ENCODE data around the gene SUSD1.
A peak's percentile ranks its signal among the peaks of the same experiment; 100 is the strongest.
"Not testable (repeated sequence)": the region's sequence is repeated elsewhere in the genome, so short reads cannot be mapped to it uniquely, and the experiment has no call there.

SUSD1 gene

DNA sequence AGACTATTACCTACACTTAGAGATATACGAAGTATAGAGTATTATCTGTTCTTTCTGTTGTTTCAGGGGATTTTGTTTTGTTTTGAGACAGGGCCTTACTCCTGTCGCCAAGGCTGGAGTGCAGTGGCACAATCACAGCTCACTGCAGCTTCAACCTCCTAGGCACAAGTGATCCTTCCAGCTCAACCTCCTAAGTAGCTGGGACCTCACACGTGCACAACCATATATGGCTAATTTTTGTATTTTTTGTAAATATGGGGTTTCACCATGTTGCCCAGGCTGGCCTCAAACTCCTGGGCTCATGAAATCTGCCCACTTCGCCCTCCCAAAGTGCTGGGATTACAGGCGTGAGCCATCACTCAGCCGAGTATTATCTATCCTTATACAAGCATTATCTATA, 45.9 kb downstream of the SUSD1 start:
- no peak for DNase-seq (ENCODE audit: low read depth)

DNA sequence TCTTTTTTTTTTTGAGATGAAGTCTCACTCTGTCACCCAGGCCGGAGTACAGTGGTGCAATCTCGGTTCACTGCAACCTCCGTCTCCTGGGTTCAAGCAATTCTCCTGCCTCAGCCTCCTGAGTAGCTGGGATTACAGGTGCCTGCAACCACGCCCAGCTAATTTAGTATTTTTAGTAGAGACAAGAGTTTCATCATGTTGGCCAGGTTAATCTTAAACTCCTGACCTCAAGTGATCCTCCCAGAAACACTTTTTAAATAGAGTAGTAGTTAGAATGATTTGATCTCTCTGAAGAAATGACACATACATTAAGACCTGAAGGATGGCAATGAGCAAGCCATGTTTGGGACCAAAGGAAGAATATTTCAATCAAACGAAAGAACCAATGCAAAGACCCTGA, 46.7 kb downstream of the SUSD1 start:
- DNase-seq (ENCODE audit: low read depth), result not testable (repeated sequence)

DNA sequence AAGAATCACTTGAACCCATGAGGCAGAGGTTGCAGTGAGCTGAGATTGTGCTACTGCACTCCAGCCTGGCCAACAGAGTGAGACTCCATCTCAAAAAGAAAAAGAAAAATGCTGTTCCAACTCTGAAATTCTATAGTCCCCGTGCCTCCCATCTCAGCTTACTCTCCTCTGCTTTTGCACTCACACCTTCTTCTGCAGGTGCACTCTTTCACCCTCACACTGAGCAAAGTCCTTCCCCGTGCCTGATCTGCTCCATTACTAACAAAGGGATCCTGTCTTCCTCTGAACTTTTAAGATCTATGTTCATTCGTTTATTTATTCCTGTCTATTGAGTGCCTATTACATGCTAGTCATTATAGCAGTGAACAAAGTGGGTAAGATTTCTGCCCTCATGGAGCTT, 47.8 kb downstream of the SUSD1 start:
- DNase-seq (ENCODE audit: low read depth), result no peak

DNA sequence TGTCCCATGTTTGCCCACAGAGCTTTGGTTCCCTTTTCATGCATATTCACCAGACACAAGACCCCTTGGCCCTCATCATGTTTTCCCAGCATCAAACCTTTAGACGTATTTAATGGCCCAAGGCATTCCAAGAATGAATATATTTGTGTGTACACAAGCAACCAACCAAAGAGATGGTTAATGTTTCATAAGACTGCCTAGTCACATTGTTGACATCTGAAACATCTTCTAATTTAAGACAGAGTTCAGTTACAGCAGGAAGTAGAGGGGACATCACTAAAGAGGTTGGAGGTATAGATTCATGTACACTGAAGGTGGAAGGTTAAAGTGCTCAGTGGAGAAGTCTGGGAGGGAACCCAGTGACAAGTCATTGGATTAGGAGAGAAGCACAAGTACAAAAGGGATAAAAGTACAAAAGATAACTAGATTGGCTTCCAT, 49.1 kb downstream of the SUSD1 start:
- DNase-seq (ENCODE audit: low read depth), result no peak

DNA sequence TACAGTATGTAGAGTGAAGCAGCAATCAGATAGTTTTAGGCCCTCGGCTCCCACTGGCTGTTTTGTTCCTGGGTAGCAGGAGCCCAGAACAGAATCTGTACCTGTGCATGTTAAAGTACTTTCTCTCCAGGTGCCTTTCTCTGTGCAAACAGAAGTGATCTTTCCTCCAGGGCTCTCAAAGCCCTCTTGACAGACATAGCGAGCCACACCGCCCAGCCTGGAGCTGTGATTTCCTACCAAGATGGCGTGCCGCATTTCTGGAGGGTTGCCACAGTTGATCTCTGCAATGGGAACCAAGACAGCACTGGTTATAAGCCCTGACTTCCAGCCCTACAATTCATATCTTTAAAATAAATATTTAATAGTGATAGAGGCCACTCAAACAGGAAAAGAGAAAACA, 50.9 kb downstream of the SUSD1 start:
- no peak for DNase-seq (ENCODE audit: low read depth)

DNA sequence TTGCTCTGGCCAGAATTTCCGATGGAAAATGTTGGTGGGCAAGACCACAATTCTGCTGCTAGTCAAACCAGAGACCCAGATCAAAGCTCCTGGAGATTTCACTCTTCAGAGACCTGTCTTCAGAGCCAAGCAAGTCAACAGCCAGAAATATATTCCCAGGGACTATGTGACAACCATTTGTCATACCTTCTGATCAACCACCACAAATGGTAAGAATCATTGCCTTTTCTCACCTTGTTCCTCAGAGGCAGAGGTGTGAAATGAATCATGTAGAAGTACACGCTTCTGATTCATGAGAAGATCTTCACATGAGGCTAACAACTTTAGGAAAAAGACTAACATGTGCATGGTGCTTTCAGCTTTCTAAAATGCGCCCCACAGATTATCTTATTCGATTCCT, 53.5 kb downstream of the SUSD1 start:
- no peak for DNase-seq (ENCODE audit: low read depth)

DNA sequence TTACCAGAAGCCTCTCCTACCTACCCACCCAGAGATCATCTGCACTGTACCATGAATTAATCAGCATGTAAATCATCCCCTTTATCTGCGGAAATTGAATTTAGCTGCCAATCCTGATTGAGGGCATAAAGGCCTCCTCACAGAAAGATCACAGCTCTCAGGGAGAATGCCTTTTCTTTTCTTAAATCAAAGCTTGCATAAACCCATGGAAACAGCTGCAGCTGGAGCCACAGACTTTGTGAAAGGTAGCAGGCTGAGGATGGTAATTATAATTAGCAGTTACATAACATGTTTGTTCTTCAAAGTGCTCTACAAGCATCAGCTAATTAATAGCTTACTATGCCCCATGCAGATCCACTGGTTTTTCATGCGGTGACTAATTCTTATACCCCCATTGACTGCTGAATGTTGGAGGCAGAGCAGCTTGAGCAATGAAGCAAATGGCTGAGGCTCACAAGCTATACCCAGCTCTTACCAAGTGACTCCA, 54.6 kb downstream of the SUSD1 start:
- no peak for DNase-seq (ENCODE audit: low read depth)

DNA sequence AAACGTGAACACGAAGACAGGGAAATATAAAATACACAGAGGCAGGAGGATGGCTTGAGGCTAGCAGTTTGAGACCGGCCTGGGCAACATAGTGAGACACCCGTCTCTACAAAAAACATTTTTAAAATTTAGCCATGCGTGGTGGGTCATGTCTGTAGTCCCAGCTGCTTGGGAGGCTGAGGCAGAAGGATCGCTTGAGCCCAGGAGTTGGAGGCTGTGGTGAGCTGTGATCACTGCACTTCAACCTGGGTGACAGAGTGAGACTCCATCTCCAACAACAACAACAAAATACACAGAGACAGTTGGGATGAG, 55.1 kb downstream of the SUSD1 start:
- DNase-seq (ENCODE audit: low read depth), result no peak

DNA sequence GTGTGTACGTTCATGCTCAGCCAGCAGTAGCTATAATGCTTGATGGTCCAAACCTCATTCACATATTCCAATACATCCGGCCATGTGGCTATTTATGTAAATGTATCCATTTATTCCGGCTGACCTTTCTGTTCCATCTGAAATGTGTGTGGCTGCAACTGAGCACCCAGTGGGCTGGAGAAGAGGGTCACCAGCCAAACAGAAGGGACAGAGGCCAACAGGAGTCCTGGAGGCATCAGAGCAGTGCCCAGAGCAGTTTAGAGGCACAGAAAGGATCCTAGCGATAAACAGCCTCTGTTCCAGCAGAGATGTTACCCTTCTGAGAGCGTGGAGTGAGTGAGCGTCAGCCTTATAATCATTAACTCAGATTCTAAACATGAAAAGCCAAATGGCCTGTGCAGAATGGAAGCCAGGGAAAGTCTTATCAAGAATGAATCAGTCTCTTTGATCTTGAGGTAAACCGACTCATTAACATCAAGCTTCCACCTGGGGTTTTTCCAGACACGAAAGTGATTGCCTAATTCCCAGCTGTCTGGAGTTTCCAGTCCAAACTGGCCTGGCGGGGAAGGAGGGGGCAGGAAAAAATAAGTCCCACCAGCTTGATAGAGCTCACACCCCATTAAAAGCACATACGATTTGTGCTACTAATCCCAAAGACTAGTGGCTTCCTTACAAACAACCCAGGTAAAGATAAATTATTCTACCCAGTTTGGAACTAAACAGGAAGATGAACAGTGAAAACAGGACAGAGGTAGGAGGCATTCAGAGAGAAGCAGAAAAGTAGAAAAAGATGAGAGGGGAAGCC, 55.7 kb downstream of the SUSD1 start:
- DNase-seq (ENCODE audit: low read depth), result no peak

DNA sequence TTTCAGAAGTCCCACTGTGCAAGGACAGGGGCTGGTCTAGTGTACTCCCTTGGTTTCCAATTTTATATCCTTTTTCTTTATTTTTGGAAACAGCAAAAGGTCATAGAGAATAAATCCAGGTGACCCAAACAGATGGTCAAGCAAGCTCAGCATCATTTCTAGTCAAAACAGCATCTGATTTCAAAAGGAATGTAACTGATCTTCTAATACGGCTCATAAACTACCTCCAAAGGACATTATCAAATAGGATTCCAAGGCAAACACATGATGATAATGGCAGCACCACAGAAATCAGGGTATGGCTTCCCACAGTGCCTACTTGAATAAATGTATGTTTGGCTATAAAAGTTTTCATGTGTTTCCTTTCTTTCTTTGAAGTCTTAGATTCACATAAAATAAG, 57.1 kb downstream of the SUSD1 start:
- no peak for DNase-seq (ENCODE audit: low read depth)

DNA sequence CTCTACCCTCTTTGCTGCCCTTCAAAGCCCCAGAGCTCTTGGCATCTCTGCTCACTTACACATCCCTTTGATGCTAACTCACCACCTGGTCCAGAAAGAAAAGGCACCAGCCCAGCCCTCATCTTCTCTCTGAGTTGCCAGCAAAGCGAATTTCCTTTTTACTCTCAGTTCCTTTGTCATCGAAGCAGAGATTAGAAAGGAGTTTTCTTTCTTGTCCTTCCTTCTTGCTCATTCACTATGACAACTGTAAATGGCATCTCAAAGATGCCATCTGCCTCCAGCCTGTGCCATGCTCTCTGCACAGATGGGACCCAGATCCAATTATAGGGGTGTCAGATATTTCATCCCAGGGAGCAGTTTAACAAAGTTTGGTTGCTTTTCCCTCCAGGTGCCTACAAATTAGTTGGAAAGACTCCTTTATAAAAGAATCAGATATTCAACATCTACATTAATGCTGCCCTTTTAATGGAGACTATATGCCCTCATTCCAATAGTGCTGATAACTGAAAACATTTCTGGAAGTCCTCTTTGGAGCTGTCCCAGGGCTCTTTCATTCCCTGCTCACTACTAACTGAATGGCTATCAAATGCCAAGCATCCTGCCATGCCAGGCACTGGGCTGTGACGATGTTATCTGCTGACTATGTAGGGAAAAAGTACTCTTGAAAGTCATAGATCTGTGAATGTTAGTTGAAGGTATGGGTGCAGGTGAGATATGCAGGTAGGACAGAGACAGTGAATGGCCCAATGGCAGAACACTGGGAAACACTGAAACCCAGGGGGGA, 58.9 kb downstream of the SUSD1 start:
- DNase-seq (ENCODE audit: low read depth), result no peak

DNA sequence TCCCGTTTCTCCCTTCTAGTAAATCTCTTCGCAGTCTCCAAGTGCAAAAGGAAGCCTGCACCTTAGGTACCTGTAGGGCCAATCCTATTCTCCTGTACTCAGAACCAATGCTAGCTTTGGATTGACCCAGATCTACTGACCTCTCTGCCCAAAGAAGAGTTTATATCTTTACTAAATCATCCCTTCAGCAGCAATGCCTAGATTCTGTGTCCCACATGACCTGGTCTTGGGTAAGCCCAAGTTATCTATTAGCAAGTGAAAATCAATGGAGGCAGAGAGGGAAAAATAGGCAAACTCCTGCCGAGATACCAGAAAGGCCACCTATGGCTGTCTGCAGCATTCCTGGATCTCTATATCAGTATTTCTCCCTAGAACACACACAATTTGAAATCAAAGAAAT, 60.0 kb downstream of the SUSD1 start:
- DNase-seq (ENCODE audit: low read depth), result no peak

DNA sequence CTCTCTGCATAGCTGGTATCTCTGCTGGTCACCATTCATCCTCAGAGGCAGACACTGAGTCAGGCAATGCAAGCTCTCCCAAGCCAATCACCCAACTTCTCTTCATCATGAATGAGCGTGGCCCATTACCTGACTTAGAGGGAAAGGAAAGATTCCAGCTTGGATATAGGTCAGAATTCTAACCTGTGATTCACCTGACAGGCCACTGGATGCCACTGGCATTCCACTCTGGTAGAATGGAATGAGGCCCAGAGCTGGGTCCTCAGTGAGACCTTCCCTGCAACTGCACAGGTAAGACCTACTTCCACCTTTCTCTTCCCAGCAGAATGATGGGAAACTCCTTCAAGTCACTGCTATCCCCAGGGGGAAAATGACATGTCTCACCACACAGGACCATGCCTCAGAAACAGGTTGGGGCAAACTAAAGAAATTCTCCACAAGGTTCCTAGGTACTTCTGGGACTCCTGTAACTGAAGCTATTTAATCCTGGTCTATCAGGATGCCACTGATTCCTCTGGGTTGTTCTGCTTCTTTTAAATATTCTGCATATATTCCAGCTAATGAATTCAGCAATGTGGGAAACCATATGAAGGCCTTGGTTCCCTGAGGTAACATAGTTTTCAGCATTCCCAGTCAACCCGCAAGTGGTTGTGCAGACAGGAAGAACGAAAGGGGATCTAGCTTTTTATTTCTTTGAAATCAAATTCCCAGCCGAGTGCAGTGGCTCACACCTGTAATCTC, 62.0 kb downstream of the SUSD1 start:
- no peak for DNase-seq (ENCODE audit: low read depth)

DNA sequence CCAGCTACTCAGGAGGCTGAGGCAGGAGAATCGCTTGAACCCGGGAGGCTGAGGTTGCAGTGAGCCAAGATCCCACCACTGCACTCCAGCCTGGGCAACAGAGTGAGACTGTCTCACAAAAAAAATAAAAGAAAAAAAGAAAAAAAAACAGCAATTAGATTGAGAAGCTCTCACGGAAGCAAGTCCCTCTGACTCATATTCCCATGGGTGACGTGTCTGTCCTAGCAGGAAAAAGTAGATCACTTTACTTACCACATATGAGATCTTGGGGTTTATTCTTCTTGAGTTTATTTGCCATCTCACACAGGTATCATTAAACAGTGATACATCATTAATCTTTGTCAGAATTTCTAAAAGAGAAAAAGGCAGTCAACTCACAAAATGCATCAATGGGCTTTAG, 62.6 kb downstream of the SUSD1 start:
- DNase-seq (ENCODE audit: low read depth), result no peak

DNA sequence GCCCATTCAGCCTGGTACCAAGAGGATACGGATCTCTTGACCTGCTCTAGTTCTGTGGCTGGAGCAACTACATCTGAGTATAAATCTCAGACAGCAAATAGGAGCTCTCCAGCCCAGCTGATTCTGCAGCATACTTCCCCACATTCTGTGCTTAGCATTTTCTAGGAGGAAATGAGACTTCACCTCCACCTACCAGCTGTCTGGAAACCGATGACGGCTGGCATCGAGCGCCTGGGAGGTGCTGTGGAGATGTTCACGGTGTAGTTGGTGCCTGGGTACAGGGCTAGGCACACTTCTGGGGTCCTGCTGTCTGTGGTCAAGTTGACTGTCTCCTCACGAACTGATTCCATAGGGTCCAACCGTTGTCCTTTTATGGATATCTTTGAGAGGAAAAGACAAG, 63.6 kb downstream of the SUSD1 start:
- DNase-seq (ENCODE audit: low read depth), result no peak

DNA sequence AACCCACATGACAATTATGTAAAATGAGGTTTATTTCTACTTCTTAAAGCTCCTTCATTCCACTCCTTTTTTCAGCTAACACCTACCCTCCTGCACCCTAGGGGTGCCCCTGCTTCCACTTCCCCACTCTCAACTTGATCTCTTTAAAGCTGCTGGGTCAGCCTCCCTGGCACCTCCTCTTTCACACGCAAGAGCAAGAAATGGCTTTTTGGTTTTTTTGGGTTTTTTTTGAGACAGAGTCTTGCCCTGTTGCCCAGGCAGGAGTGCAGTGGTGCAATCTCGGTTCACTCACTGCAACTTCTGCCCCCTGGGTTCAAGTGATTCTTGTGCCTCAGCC, 64.4 kb downstream of the SUSD1 start:
- DNase-seq (ENCODE audit: low read depth), result no peak

DNA sequence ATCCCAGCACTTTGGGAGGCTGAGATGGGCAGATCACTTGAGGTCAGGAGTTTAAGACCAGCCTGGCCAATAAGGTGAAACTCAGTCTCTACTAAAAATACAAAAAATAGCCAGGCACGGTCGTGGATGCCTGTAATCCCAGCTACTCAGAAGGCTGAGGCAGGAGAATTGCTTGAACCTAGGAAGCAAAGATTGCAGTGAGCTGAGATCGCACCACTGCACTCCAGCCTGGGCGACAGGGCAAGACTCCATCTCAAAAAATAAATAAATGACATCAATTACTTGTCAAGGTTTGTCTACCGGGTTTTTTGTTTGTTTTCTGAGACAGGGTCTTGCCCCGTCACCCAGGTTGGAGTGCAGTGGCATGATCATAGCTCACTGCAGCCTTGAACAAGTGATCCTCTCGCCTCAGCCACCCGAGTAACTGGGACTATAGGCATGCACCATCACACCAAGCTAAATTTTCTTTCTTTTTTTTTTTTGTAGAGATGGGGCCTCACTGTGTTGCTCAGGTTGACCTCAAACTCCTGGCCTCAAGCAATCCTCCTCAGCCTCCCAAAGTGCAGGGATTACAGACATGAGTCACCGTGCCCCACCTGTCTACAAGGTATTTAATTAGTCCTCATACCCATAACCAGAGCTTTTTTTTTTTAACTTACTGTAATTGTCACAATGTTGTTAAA, 64.9 kb downstream of the SUSD1 start:
- no peak for DNase-seq (ENCODE audit: low read depth)

DNA sequence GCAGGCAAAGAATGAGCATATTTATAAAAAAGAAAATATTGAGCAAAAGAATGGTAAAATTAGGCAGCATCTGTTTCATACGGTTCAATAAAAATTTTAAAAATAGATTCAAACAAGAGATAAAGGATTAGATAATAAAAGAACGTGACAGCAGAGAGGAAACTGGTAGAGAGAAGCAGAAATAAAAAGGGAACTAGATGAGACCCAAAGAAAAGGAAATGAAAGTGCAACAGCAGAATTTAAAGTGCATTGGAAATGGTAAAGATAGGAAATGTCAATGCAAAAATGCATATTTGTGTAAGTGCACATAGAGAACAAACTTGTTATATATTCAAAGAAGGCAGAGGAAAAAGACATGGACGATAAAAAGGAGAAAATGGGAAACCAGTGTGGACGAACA, 70.2 kb downstream of the SUSD1 start:
- no peak for DNase-seq (ENCODE audit: low read depth)

DNA sequence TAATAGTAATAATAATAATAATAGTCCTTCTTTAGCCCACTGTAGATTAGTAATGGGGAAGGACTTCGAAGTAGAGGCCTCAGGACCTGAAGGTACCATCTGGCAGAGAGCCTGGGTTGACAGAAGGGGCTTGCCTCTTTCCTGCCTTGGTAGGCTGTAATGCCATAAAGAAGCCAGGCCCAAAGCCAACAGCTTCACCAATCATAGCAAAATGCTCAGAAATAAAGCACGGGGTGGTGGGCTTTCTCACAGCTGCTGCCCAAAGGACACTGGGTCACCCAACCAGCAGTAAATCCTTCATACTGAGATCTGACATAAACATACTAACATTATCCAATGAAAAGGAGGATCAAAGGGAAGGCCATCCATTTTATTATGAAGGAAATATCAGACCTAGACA, 70.7 kb downstream of the SUSD1 start:
- no peak for DNase-seq (ENCODE audit: low read depth)

DNA sequence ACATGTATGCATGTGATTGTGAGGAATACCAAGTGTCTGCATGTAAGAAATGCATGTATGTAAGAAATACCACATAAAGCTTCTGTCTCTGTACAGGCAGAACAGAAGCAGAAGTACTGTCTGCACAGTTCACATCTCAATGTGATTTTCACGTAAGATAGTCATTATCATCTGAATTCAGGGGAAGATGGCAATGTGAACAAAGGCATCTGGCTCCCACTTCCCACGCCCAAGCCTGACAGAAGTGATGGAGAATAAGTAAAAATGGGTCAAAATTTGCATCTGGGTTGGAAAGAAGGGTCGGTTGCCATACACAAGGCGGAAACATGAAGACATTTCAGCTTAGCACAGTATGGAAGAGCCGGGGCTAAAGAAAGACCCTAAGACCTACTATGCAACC, 71.7 kb downstream of the SUSD1 start:
- DNase-seq (ENCODE audit: low read depth), result no peak

DNA sequence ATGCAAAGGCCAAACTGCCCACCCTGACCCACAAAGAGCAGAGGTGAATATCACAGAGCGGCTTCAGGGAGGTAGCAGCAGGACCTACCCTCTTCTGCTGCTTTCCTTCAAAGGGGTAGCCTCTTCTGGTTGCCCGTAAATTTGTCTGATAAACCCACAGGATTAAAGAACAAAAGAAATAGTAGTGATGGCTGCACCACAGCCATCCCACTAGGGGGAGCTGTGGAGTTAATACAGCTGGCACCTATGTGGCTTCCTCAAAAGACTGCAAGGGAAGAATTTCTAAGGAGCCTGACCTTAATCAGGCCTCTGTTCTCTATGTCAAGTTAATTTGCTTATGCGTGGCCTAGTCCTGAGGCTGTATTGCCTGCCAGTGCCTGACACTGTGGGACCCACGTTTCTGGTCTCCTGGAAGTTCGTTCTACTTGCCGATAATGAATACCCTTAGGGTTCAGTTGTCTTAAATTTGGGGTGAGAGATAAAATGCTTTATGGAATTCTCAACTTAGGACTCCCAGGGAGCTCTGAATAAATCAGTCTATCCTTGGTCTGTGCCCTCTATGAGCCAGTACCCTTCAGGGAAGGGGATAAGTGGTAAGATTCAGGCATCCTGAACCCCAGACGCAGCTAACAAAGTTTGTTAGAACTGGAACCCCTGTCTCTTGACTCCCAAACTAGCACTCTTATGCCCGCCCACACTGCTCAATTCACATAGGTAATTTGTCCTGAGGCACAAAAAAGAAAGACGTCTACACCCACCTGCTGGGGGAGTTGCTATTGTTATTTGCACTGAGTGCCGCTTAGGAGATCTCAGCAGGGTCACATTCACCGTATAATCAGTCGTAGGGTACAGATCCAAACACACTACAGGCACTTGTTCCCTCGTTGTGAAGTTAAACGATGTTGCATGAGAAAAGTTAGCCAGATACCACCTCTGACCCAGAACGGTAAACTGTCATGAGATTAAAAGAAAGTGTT, 77.1 kb downstream of the SUSD1 start:
- peak; percentile 48 for DNase-seq (ENCODE audit: low read depth)

Measured in activated T-cell treated with anti-CD3 and anti-CD28 coated beads for 48 hours (primary cell).